Measurements from ENCODE around the gene WLS. TPM values are rescaled to one million over a fixed set of nuclear protein-coding genes. Genes with fewer than 3 reads are reported as not detected.
"Not testable (repeated sequence)": the region's sequence is repeated elsewhere in the genome, so short reads cannot be mapped to it uniquely, and the experiment has no call there.

Gene WLS
- total RNA-seq, 4 donors from 2014 or later, result 94.8 to 228 (median 163) TPM

DNA sequence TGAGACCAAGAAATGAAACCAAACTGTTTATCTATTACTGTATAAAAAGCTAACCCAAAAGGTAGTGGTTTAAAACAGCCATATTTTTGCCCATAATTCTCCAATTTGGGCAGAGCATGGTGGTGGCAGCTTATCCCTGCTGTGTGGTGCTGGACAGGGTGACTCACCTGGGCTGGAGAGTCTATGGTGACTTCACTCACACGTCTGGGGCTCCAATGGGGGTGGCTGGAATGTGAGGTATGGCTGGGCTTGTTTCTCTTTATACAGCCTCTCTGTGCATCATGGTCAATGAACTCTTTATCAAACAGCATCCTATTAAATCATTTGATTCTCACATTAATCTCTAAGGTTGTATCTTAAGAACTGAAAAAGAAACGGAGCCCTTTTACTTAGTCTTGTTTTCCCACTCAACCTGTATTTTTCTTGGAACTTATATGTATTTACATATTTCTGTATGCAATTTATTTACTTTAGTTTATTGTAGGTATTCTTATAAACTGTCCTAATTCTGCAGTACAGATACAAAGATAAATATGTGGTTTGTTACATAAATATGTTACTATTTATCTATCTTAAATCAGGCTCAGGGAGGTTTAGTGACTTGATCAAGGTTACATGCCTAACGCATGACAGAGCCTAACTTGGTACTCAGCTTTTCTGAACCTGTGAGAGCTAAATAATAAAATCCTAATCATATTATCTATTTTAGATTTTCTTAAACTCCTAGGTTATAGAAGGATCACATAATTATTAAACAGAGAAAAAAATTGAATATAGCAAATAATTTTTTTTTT lies 37.5 kb upstream of the WLS start:
- Histone ChIP-seq H3K4me3 (no peak overlapping the region), H3K36me3 (no peaks in the 10 kb centered on the region), H3K27me3 (no peaks in the 10 kb centered on the region), H3K4me1 (peaks cover 0 to 8% (median 7%) of the 10 kb centered on the region in 4 donors), H3K27ac (replicated peaks in 1 of 4) (no peak overlapping the region), H3K9me3 (no peaks in the 10 kb centered on the region)
- intact Hi-C loops (cut with DNase I), result loop anchor here (2.0 kb wide), 1 partner anchor 43 kb away; no protein-coding TSS in a partner anchor
- 73% methylated on average over 3 of the region's 3 CpGs for WGBS
- TF ChIP-seq CTCF (IDR thresholded peaks at IDR 0.05), result no peak
- TF ChIP-seq POLR2AphosphoS5 (IDR thresholded peaks at IDR 0.05), result no peak
- TF ChIP-seq EP300 (IDR thresholded peaks at IDR 0.05), result no peak
- TF ChIP-seq POLR2A (IDR thresholded peaks at IDR 0.05; ENCODE audit: low read depth), result no peak
- no peak for DNase-seq (ENCODE audit: extremely low spot score)

DNA sequence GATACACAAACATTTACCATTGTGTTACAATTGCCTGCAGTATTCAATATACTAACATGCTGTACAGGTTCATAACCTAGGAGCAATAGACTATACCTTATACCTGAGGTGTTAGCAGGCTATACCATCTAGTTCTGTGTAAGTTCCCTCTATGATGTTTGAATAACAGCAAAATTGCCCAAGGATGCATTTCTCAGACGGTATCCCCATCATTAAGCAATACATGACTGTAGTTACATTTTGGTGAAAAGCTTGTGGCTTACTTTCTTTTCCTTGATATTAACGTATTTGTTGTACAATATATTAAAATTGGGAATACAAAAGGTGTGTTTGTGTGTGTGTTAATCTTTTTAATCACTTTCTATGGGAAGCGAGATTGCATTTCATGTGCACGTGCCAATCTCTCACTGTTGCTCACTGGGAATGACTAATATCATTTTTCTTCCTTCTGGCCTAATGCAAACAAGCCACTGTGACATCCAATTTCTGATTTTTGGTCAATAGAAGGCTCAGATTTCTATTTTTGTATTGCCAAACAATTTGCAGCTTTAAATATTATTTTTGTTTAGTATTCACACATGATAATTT lies 36.7 kb upstream of the WLS start:
- intact Hi-C loops (cut with DNase I), result no loop called here
- H3K27me3 ChIP-seq, result no peaks in the 10 kb centered on the region

GRCh38 chr1:68256824-68257223 lies 24.5 kb upstream of the WLS start:
- intact Hi-C loops (cut with DNase I), result not testable (repeated sequence)

More for the DNA sequence above, 36.7 kb upstream of the WLS start:
- H3K36me3 ChIP-seq, result no peaks in the 10 kb centered on the region
- H3K4me3 ChIP-seq, result no peak overlapping the region
- peaks cover 0 to 8% (median 7%) of the 10 kb centered on the region in 4 donors for H3K4me1 ChIP-seq
- no peak for DNase-seq (ENCODE audit: extremely low spot score)
- H3K27ac ChIP-seq (replicated peaks in 1 of 4), result no peak overlapping the region
- H3K9me3 ChIP-seq, result no peaks in the 10 kb centered on the region
- no peak for TF ChIP-seq POLR2A (IDR thresholded peaks at IDR 0.05; ENCODE audit: low read depth)
- no peak for TF ChIP-seq CTCF (IDR thresholded peaks at IDR 0.05)
- TF ChIP-seq POLR2AphosphoS5 (IDR thresholded peaks at IDR 0.05), result no peak
- TF ChIP-seq EP300 (IDR thresholded peaks at IDR 0.05), result no peak
- WGBS, result 63% methylated on average over 4 of the region's 4 CpGs

DNA sequence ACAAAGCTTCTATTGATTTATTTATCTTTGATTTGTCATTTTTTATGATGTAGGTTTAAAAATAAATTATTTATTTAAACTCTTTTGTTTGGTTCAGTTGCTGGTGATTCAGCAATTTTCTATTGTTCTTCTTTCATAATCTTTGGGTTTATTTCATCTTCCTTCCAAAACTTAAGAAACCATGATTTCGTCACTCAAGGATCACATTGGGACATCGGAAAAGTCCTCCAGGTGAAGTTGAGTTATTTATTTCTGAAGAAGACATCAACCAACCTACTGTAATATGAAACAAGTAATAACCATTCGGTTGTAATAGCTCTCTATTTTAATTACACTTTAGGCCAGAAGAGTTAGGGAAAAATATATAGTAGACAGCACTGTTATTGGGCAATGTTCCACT lies 23.0 kb upstream of the WLS start:
- Histone ChIP-seq H3K36me3 (no peaks in the 10 kb centered on the region), H3K27me3 (no peaks in the 10 kb centered on the region), H3K27ac (replicated peaks in 1 of 4) (peak overlapping the region; percentile 60 to 76 (median 66)), H3K4me1 (peaks cover 0 to 27% (median 20%) of the 10 kb centered on the region in 4 donors), H3K4me3 (no peak overlapping the region), H3K9me3 (peaks cover 0 to 4% (median 0%) of the 10 kb centered on the region in 4 donors)
- no peak for DNase-seq (ENCODE audit: extremely low spot score)
- intact Hi-C loops (cut with DNase I), result no loop called here
- 65% methylated on average over 3 of the region's 3 CpGs for WGBS
- TF ChIP-seq POLR2AphosphoS5 (IDR thresholded peaks at IDR 0.05) (no peak), POLR2A (IDR thresholded peaks at IDR 0.05; ENCODE audit: low read depth) (no peak), CTCF (IDR thresholded peaks at IDR 0.05) (no peak), EP300 (IDR thresholded peaks at IDR 0.05) (no peak)

More at GRCh38 chr1:68256824-68257223, 24.5 kb upstream of the WLS start:
- H3K36me3 ChIP-seq; DNase-seq (ENCODE audit: extremely low spot score); H3K9me3 ChIP-seq; H3K4me3 ChIP-seq; H3K27me3 ChIP-seq: not testable (repeated sequence)
- WGBS, result 91% methylated on average over 5 of the region's 5 CpGs
- Histone ChIP-seq H3K27ac (replicated peaks in 1 of 4) (peak overlapping the region in 1 of 4 donors; percentile 76), H3K4me1 (peaks cover 0 to 27% (median 20%) of the 10 kb centered on the region in 4 donors)

GRCh38 chr1:68254667-68255226 lies 22.4 kb upstream of the WLS start:
- H3K27me3 ChIP-seq, result no peaks in the 10 kb centered on the region
- TF ChIP-seq EP300 (IDR thresholded peaks at IDR 0.05) (no peak), CTCF (IDR thresholded peaks at IDR 0.05) (no peak), POLR2A (IDR thresholded peaks at IDR 0.05; ENCODE audit: low read depth) (no peak), POLR2AphosphoS5 (IDR thresholded peaks at IDR 0.05) (no peak)
- H3K27ac ChIP-seq (replicated peaks in 1 of 4), result peak overlapping the region; percentile 60 to 76 (median 66)
- peaks cover 0 to 4% (median 0%) of the 10 kb centered on the region in 4 donors for H3K9me3 ChIP-seq
- intact Hi-C loops (cut with DNase I), result no loop called here
- no peak overlapping the region for H3K4me3 ChIP-seq
- H3K36me3 ChIP-seq, result no peaks in the 10 kb centered on the region
- WGBS, result 57% methylated on average over 3 of the region's 3 CpGs
- peaks cover 0 to 27% (median 20%) of the 10 kb centered on the region in 4 donors for H3K4me1 ChIP-seq
- no peak for DNase-seq (ENCODE audit: extremely low spot score)

Data from esophagus muscularis mucosa (tissue), 4 donors.